ENCODE data around the gene FBRSL1.

Gene FBRSL1

DNA sequence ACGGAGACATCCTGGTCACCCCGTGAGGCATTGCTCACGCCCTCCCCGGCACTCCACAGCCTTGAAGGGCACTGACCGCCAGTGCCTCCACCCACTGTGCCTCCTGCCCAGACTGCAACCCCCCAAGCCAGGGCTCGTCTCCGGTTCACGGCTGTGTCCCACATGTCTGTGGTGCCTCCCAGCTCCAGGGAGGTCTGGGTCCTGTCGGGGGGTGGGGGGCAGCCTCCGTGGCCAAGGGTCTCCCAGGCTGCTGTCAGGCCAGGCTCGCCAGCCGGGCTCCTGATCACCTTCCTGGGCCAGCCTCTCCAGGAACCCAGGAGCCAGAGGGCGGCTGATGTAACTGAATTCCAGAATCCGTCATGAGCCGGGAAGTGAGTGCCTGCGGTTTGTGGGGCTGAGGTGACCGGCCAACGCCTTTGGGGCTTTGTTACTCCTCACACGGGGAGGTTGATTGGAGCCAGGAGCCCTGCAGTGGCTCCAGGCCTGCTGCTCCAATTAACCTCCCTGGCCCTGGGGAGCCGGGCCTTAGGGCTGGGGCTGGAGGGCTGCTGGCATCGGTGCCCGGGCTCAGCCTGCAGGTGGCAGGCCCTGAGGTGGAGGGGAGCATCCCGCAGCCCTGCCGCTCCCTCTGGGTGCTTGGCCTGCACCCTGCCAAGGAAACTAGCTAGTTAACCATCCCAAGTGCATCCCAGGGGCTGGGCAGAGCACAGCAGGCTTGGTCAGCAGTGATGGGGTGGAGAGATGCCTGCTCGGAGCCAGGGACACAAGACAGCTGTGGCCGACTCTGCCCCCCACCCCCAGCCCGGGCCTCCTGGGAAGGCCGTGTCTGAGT, 36.4 kb upstream of the FBRSL1 start:
- H3K27ac ChIP-seq (replicated peaks), result no peak overlapping the region
- TF ChIP-seq SPI1 (IDR thresholded peaks at IDR 0.05; ENCODE audit: borderline replicate concordance, low read depth) (no peak), POLR2AphosphoS5 (IDR thresholded peaks at IDR 0.05; ENCODE audit: low read depth) (no peak), GABPA (IDR thresholded peaks at IDR 0.05; ENCODE audit: low read depth) (no peak)
- TF ChIP-seq, protein P1, sequence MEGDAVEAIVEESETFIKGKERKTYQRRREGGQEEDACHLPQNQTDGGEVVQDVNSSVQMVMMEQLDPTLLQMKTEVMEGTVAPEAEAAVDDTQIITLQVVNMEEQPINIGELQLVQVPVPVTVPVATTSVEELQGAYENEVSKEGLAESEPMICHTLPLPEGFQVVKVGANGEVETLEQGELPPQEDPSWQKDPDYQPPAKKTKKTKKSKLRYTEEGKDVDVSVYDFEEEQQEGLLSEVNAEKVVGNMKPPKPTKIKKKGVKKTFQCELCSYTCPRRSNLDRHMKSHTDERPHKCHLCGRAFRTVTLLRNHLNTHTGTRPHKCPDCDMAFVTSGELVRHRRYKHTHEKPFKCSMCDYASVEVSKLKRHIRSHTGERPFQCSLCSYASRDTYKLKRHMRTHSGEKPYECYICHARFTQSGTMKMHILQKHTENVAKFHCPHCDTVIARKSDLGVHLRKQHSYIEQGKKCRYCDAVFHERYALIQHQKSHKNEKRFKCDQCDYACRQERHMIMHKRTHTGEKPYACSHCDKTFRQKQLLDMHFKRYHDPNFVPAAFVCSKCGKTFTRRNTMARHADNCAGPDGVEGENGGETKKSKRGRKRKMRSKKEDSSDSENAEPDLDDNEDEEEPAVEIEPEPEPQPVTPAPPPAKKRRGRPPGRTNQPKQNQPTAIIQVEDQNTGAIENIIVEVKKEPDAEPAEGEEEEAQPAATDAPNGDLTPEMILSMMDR (IDR thresholded peaks at IDR 0.05; ENCODE audit: insufficient read depth, low read length), result no peak
- TF ChIP-seq, protein P2, sequence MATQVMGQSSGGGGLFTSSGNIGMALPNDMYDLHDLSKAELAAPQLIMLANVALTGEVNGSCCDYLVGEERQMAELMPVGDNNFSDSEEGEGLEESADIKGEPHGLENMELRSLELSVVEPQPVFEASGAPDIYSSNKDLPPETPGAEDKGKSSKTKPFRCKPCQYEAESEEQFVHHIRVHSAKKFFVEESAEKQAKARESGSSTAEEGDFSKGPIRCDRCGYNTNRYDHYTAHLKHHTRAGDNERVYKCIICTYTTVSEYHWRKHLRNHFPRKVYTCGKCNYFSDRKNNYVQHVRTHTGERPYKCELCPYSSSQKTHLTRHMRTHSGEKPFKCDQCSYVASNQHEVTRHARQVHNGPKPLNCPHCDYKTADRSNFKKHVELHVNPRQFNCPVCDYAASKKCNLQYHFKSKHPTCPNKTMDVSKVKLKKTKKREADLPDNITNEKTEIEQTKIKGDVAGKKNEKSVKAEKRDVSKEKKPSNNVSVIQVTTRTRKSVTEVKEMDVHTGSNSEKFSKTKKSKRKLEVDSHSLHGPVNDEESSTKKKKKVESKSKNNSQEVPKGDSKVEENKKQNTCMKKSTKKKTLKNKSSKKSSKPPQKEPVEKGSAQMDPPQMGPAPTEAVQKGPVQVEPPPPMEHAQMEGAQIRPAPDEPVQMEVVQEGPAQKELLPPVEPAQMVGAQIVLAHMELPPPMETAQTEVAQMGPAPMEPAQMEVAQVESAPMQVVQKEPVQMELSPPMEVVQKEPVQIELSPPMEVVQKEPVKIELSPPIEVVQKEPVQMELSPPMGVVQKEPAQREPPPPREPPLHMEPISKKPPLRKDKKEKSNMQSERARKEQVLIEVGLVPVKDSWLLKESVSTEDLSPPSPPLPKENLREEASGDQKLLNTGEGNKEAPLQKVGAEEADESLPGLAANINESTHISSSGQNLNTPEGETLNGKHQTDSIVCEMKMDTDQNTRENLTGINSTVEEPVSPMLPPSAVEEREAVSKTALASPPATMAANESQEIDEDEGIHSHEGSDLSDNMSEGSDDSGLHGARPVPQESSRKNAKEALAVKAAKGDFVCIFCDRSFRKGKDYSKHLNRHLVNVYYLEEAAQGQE (IDR thresholded peaks at IDR 0.05; ENCODE audit: insufficient replicate concordance, low read depth), result no peak
- DNase-seq (ENCODE audit: low read depth in 1 of 2, low spot score in 1 of 2), result no peak
- peaks cover 21% of the 10 kb centered on the region for H3K27me3 ChIP-seq (ENCODE audit: insufficient read depth, poor library complexity, severe bottlenecking)
- no peak overlapping the region for H3K4me3 ChIP-seq (replicated peaks; ENCODE audit: insufficient read depth, low read length)

DNA sequence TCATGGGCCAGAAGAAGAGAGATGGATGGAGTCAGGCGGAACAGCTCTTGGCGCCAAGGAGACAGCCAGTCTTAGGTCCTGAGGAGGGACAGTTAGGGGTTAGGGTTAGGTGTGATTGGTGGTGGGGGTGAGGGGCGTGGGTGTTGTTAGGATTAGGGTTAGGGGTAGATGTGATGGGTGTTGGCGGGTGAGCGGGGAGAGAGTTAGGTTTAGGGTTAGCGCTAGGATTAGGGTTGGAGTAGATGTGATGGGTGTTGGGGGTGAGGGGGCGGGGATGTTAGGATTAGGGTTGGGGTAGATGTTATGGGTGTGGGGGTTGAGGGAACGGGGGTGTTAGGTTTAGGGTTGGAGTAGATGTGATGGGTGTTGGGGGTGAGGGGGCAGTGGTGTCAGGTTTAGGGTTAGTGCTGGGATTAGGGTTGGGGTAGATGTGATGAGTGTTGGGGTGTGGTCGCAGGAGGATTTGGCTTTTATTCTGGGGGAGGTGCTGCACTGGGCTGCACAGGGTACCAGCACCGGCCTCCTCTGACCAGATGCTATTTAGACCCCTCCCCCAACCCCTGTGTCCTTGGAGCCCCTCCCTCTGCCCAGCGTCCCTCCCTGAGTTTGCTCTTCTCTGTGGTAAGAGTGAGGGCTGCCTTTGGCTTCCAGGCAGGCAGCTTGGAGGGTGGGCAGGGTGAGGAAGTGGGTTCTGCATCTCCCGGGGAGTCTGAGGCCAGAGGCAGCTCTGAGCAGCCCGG, 35.6 kb upstream of the FBRSL1 start:
- Histone ChIP-seq H3K27me3 (ENCODE audit: insufficient read depth, poor library complexity, severe bottlenecking) (peaks cover 21% of the 10 kb centered on the region), H3K4me3 (replicated peaks; ENCODE audit: insufficient read depth, low read length) (no peak overlapping the region), H3K27ac (replicated peaks) (no peak overlapping the region)
- no peak for TF ChIP-seq GABPA (IDR thresholded peaks at IDR 0.05; ENCODE audit: low read depth)
- TF ChIP-seq POLR2AphosphoS5 (IDR thresholded peaks at IDR 0.05; ENCODE audit: low read depth), result no peak
- TF ChIP-seq, protein P2 (IDR thresholded peaks at IDR 0.05; ENCODE audit: insufficient replicate concordance, low read depth), result no peak
- no peak for TF ChIP-seq SPI1 (IDR thresholded peaks at IDR 0.05; ENCODE audit: borderline replicate concordance, low read depth)
- TF ChIP-seq, protein P1 (IDR thresholded peaks at IDR 0.05; ENCODE audit: insufficient read depth, low read length), result no peak
- DNase-seq (ENCODE audit: low read depth in 1 of 2, low spot score in 1 of 2), result no peak

DNA sequence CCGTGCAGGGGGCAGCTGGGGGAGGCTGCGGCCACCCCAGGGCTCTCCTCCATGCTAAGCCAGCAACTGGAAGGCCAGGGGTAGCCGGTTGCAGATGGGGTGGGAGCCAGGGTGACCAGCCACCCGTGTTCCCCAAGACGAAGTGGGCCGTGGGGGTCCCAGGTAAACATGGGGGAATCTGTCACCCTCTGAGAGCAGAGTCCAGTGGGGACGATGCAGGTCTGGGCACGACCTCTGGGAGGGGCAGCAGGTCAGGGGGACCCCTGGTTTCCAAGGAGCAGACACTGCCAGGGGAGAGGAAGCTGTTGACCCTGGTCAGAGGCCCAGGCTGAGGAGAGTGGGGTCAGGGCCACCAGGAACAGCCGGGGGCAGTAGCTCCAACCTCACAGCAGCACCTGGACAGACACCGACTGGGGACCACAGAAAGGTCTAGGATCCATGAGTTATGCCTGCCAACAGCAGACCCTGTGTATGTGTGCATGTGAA, 35.0 kb upstream of the FBRSL1 start:
- TF ChIP-seq, protein P2 (IDR thresholded peaks at IDR 0.05; ENCODE audit: insufficient replicate concordance, low read depth), result no peak
- TF ChIP-seq POLR2AphosphoS5 (IDR thresholded peaks at IDR 0.05; ENCODE audit: low read depth) (no peak), GABPA (IDR thresholded peaks at IDR 0.05; ENCODE audit: low read depth) (no peak), SPI1 (IDR thresholded peaks at IDR 0.05; ENCODE audit: borderline replicate concordance, low read depth) (no peak)
- TF ChIP-seq, protein P1 (IDR thresholded peaks at IDR 0.05; ENCODE audit: insufficient read depth, low read length), result no peak
- peaks cover 21% of the 10 kb centered on the region for H3K27me3 ChIP-seq (ENCODE audit: insufficient read depth, poor library complexity, severe bottlenecking)
- H3K27ac ChIP-seq (replicated peaks), result no peak overlapping the region
- H3K4me3 ChIP-seq (replicated peaks; ENCODE audit: insufficient read depth, low read length), result no peak overlapping the region
- DNase-seq (ENCODE audit: low read depth in 1 of 2, low spot score in 1 of 2), result no peak

Measured in HL-60 (cell line).